ENCODE data around the gene AIMP1.

GRCh38 chr4:106385853-106386393 lies 69.6 kb downstream of the AIMP1 start:
- TF ChIP-seq CTCF (conservative IDR thresholded peaks at IDR 0.05 in 1 of 2, IDR thresholded peaks at IDR 0.05 in 1 of 2; ENCODE audit: extremely low read depth in 1 of 2, insufficient read depth in 1 of 2, low read depth in 1 of 2, low read length in 2 of 2) (no peak), EZH2 (IDR thresholded peaks at IDR 0.05; ENCODE audit: borderline replicate concordance, low read length) (no peak)

All from mammary epithelial cell (primary cell).